Measurements from ENCODE around the gene PCDH9. TPM values are rescaled to one million over a fixed set of nuclear protein-coding genes. Genes with fewer than 3 reads are reported as not detected.

Gene PCDH9
- total and polyA plus RNA-seq, 10 of the 15 experiments (the other 5 are each of a cell fraction or from before 2014, with no cell fraction given) = 0.02 to 2.3 (median 0.05) TPM; not detected in 1

DNA sequence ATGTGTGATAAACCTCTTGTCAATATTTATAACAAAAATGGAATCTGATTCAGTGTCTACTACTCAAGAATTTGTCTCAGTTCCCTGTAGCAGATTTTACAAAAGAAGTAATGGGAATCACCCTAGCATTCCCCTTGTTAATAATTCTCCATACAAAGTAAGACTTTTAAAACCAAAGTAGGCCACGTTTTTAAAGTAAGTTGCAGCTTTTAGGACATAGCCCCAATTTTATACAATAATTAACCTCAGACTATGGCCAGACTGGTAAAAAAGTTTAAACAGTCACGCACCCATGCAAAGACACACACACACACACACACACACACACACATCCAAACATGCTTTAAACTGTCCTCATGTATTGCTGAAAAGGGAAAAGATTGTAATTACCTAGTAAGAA lies 589.9 kb downstream of the PCDH9 start (continued):
- TF ChIP-seq MTA2 (IDR thresholded peaks at IDR 0.05; ENCODE audit: low read depth) = peak; percentile 87
- TF ChIP-seq, protein P1, sequence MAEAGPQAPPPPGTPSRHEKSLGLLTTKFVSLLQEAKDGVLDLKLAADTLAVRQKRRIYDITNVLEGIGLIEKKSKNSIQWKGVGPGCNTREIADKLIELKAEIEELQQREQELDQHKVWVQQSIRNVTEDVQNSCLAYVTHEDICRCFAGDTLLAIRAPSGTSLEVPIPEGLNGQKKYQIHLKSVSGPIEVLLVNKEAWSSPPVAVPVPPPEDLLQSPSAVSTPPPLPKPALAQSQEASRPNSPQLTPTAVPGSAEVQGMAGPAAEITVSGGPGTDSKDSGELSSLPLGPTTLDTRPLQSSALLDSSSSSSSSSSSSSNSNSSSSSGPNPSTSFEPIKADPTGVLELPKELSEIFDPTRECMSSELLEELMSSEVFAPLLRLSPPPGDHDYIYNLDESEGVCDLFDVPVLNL (IDR thresholded peaks at IDR 0.05; ENCODE audit: low read depth, low read length) = no peak
- peak; percentile 47; the same call in 1 of the 2 replicates for TF ChIP-seq DPF2 (IDR thresholded peaks at IDR 0.05)

DNA sequence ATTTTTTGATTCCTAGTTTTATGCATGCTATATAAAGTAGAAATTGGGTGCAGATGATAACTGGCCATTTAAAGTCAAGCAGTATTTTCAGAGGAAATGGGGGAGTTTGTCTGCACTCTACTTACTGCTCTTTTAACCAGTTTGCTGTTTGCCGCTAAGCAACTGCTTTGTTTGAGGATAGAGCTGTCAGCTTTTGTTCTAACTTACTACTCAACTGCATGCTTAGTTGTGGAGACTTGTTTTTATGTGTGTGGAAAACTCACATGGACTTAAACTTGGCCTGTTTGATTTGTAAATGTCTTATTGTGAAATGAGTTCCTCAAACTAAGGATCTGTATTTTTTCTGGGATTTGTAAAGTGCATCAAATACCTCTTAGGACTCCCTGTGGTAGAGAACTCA lies 591.1 kb downstream of the PCDH9 start:
- H2AFZ ChIP-seq (ENCODE audit: control insufficient read depth, low read depth, low read length) = no peak overlapping the region
- ChIA-PET POLR2A (no interaction called here), RAD21 (ENCODE audit: unreplicated experiment) (no interaction called here), SMC1A (ENCODE audit: uncharacterized antibody, unreplicated experiment) (interaction anchor here (0.7 to 1.6 kb wide), 3 partner anchors 21 to 195 kb away, joined by 3 to 5 read pairs (median 3); no protein-coding TSS in a partner anchor), CTCF (interaction anchor here (0.8 kb wide), 1 partner anchor 599 kb away, joined by 3 read pairs; no protein-coding TSS in a partner anchor)
- H3K27ac ChIP-seq (ENCODE audit: control insufficient read depth, insufficient read depth) = no peak overlapping the region
- in situ Hi-C loops (cut with MboI) (no loop called here), intact Hi-C loops (cut with micrococcal nuclease; ENCODE audit: unreplicated experiment) (no loop called here)
- DNase-seq (ENCODE audit: low read depth, low spot score) = no peak
- H3K36me3 ChIP-seq (ENCODE audit: control insufficient read depth in 2 of 2, insufficient read depth in 2 of 2, low read length in 1 of 2) = no peaks in the 10 kb centered on the region
- FAIRE-seq = no peak
- H3K9ac ChIP-seq (ENCODE audit: control insufficient read depth, insufficient read depth, low read length) = no peak overlapping the region
- H3K4me3 ChIP-seq = no peak overlapping the region
- no TSS peak for BruUV-seq (replicated peaks)
- H3K27me3 ChIP-seq (replicated peaks in 1 of 2; ENCODE audit: control insufficient read depth in 2 of 2, insufficient read depth in 2 of 2, low read length in 1 of 2) = no peaks in the 10 kb centered on the region
- H3K9me3 ChIP-seq (replicated peaks; ENCODE audit: control insufficient read depth, insufficient read depth, low read length) = no peaks in the 10 kb centered on the region
- H4K20me1 ChIP-seq (ENCODE audit: control insufficient read depth, insufficient read depth) = no peaks in the 10 kb centered on the region
- no peaks in the 10 kb centered on the region for H3K4me1 ChIP-seq (ENCODE audit: control insufficient read depth, insufficient read depth, low read length)
- no peak for ATAC-seq
- 81% methylated on average over 1 of the region's 1 CpG for WGBS (ENCODE audit: insufficient coverage, insufficient replicate concordance, low lambda C conversion rate, missing lambda C conversion rate)
- H3K79me2 ChIP-seq (ENCODE audit: control insufficient read depth, insufficient read depth, low read length) = no peaks in the 10 kb centered on the region
- no peak for TF ChIP-seq BMI1 (IDR thresholded peaks at IDR 0.05; ENCODE audit: borderline replicate concordance)
- TF ChIP-seq FOS (IDR thresholded peaks at IDR 0.05; ENCODE audit: borderline replicate concordance, extremely low read depth, insufficient read length) = no peak
- TF ChIP-seq NKRF (conservative IDR thresholded peaks at IDR 0.05) = no peak
- TF ChIP-seq, protein P2, sequence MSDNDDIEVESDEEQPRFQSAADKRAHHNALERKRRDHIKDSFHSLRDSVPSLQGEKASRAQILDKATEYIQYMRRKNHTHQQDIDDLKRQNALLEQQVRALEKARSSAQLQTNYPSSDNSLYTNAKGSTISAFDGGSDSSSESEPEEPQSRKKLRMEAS (IDR thresholded peaks at IDR 0.05; ENCODE audit: low read depth, low read length) = no peak
- no peak for TF ChIP-seq DPF2 (IDR thresholded peaks at IDR 0.05)
- TF ChIP-seq RCOR1 (conservative IDR thresholded peaks at IDR 0.05; ENCODE audit: low read depth, low read length) = no peak
- no peak for TF ChIP-seq ESRRA (IDR thresholded peaks at IDR 0.05; ENCODE audit: low read length)
- no peak for TF ChIP-seq SIX5 (IDR thresholded peaks at IDR 0.05; ENCODE audit: low read depth, low read length, severe bottlenecking)
- no peak for TF ChIP-seq ATF2 (IDR thresholded peaks at IDR 0.05; ENCODE audit: low read length)
- TF ChIP-seq EED (IDR thresholded peaks at IDR 0.05; ENCODE audit: low read depth) = no peak
- no peak for TF ChIP-seq CBX5 (IDR thresholded peaks at IDR 0.05; ENCODE audit: low read depth)
- TF ChIP-seq STAT3 (IDR thresholded peaks at IDR 0.05; ENCODE audit: low read depth, low read length) = no peak
- H3K4me2 ChIP-seq (ENCODE audit: control insufficient read depth, insufficient read depth) = no peak overlapping the region
